Fibroblast of lung (primary cell): ENCODE data around the gene NT5C3A.

ENCODE experiments used
- CTCF ChIP-seq, 2 donors: IDR thresholded peaks in 1 of 2; conservative IDR thresholded peaks in 1 of 2; 1 replicate in 1 of 2; 2 replicates in 1 of 2; pipeline ENCODE4 v1.5.1; 2011 to 2012; ENCODE audit warnings: low read length in 2 of 2, control low read depth in 1 of 2, inconsistent platforms in 1 of 2, low read depth in 1 of 2, mild to moderate bottlenecking in 1 of 2
- EZH2 ChIP-seq: IDR thresholded peaks from 2 replicates; pipeline ENCODE4 v1.5.1; 2012; ENCODE audit warnings: low read length, control low read depth, mild to moderate bottlenecking; ENCODE audit errors: missing control alignments

- TF ChIP-seq CTCF (conservative IDR thresholded peaks at IDR 0.05 in 1 of 2, IDR thresholded peaks at IDR 0.05 in 1 of 2; ENCODE audit: low read depth in 1 of 2, low read length in 2 of 2) (no peak), EZH2 (no peak)
These were observed 337 bp upstream of the NT5C3A start for GRCh38 chr7:33062782-33063443.
